ENCODE measurements around the gene NTN5. TPM values are rescaled to one million over a fixed set of nuclear protein-coding genes. Genes with fewer than 3 reads are reported as not detected.

NTN5 gene
- total and polyA plus RNA-seq, 10 of the 15 experiments (the other 5 are each of a cell fraction or from before 2014, with no cell fraction given): 0.07 to 0.22 TPM; not detected in 8

GRCh38 chr19:48624067-48624594, 48.7 kb downstream of the NTN5 start (continued):
- TF ChIP-seq BHLHE40 (IDR thresholded peaks at IDR 0.05; ENCODE audit: borderline replicate concordance in 1 of 2, low read depth in 2 of 2, low read length in 1 of 2) (peak; percentile 25 to 42; a peak in 1 of 4 replicates), IRF3 (IDR thresholded peaks at IDR 0.05) (peak; percentile 37; the same call in 1 of the 2 replicates), YY1 (IDR thresholded peaks at IDR 0.05; ENCODE audit: low read depth, low read length) (peak; percentile 100), POLR2A (IDR thresholded peaks at IDR 0.05; ENCODE audit: low read depth, low read length) (peak; percentile 64), FOXK2 (IDR thresholded peaks at IDR 0.05) (no peak), SP1 (IDR thresholded peaks at IDR 0.05; ENCODE audit: low read depth, low read length) (peak; percentile 87), TBL1XR1 (IDR thresholded peaks at IDR 0.05; ENCODE audit: low read depth, low read length) (no peak; the same call in 1 of the 2 replicates), ELK1 (IDR thresholded peaks at IDR 0.05; ENCODE audit: low read depth, low read length) (0 out of 2 replicates have a peak, but pooled peaks have one; percentile 25), E2F8 (IDR thresholded peaks at IDR 0.05; ENCODE audit: low read depth, partially characterized antibody) (no peak), IKZF1 (conservative IDR thresholded peaks at IDR 0.05) (peak; percentile 57; the same call in 1 of the 2 replicates), SREBF2 (IDR thresholded peaks at IDR 0.05; ENCODE audit: low read length) (0 out of 2 replicates have a peak, but pooled peaks have one; percentile 19), SUPT20H (IDR thresholded peaks at IDR 0.05; ENCODE audit: borderline replicate concordance, control insufficient read depth, low read depth, low read length) (no peak), TCF12 (IDR thresholded peaks at IDR 0.05; ENCODE audit: low read depth, low read length) (0 out of 2 replicates have a peak, but pooled peaks have one; percentile 4), NR2C1 (IDR thresholded peaks at IDR 0.05) (peak; percentile 85), TAF1 (IDR thresholded peaks at IDR 0.05; ENCODE audit: borderline replicate concordance, low read depth, low read length) (peak; percentile 39; the same call in 1 of the 2 replicates), DPF2 (IDR thresholded peaks at IDR 0.05) (0 out of 2 replicates have a peak, but pooled peaks have one; percentile 7), HDGF (IDR thresholded peaks at IDR 0.05) (no peak)
- TF ChIP-seq, protein P1, sequence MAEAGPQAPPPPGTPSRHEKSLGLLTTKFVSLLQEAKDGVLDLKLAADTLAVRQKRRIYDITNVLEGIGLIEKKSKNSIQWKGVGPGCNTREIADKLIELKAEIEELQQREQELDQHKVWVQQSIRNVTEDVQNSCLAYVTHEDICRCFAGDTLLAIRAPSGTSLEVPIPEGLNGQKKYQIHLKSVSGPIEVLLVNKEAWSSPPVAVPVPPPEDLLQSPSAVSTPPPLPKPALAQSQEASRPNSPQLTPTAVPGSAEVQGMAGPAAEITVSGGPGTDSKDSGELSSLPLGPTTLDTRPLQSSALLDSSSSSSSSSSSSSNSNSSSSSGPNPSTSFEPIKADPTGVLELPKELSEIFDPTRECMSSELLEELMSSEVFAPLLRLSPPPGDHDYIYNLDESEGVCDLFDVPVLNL (IDR thresholded peaks at IDR 0.05; ENCODE audit: low read depth, low read length): peak; percentile 25; the same call in 1 of the 2 replicates
- TF ChIP-seq, protein P2, sequence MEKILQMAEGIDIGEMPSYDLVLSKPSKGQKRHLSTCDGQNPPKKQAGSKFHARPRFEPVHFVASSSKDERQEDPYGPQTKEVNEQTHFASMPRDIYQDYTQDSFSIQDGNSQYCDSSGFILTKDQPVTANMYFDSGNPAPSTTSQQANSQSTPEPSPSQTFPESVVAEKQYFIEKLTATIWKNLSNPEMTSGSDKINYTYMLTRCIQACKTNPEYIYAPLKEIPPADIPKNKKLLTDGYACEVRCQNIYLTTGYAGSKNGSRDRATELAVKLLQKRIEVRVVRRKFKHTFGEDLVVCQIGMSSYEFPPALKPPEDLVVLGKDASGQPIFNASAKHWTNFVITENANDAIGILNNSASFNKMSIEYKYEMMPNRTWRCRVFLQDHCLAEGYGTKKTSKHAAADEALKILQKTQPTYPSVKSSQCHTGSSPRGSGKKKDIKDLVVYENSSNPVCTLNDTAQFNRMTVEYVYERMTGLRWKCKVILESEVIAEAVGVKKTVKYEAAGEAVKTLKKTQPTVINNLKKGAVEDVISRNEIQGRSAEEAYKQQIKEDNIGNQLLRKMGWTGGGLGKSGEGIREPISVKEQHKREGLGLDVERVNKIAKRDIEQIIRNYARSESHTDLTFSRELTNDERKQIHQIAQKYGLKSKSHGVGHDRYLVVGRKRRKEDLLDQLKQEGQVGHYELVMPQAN (conservative IDR thresholded peaks at IDR 0.05): no peak
- TF ChIP-seq, protein P3, sequence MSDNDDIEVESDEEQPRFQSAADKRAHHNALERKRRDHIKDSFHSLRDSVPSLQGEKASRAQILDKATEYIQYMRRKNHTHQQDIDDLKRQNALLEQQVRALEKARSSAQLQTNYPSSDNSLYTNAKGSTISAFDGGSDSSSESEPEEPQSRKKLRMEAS (IDR thresholded peaks at IDR 0.05; ENCODE audit: low read depth, low read length): 0 out of 2 replicates have a peak, but pooled peaks have one; percentile 36
- TF ChIP-seq, protein P4, sequence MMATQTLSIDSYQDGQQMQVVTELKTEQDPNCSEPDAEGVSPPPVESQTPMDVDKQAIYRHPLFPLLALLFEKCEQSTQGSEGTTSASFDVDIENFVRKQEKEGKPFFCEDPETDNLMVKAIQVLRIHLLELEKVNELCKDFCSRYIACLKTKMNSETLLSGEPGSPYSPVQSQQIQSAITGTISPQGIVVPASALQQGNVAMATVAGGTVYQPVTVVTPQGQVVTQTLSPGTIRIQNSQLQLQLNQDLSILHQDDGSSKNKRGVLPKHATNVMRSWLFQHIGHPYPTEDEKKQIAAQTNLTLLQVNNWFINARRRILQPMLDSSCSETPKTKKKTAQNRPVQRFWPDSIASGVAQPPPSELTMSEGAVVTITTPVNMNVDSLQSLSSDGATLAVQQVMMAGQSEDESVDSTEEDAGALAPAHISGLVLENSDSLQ (IDR thresholded peaks at IDR 0.05): peak; percentile 52; the same call in 1 of the 2 replicates

Data from GM12878 (cell line).